ENCODE measurements around the gene SRPRA. TPM values are rescaled to one million over a fixed set of nuclear protein-coding genes. Genes with fewer than 3 reads are reported as not detected.
A peak's percentile ranks its signal among the peaks of the same experiment; 100 is the strongest.

The SRPRA gene
- total RNA-seq, 1 experiment from 2014 or later = 64.3 TPM

DNA sequence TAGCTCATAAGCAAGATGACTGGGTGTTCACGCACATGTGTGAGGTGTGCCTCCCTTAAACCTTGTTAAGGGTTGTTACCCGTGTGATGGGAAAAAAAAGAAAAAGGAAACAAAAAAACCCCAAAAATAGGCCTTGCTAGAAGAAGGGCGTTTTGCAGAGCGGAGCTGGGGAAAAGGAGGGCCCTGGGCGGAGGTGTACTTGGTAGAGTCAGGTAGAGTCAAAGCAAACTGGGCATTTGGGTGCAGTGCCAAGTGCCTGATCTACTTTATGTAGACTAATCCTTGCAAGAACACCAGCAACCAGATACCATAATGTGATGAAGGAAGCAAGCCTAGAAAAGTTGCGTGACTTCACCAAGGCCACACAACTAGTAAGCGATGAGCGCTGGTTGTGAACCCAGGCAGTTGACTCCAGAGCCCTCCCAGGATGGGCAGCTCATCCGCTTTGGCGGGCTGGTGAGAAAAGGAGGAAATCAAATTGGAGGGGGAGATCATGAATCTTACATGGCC lies 13.0 kb upstream of the SRPRA start:
- no peak for DNase-seq
- Histone ChIP-seq H3K4me1 (ENCODE audit: insufficient read depth, low read length) (peaks cover 4% of the 10 kb centered on the region; the same call in 1 of the 2 replicates), H3K56ac (ENCODE audit: insufficient read length, low read depth, low read length) (no peak overlapping the region), H2BK5ac (ENCODE audit: insufficient read length, low read length) (no peak overlapping the region), H3K23ac (ENCODE audit: insufficient read length, low read depth, low read length) (no peak overlapping the region), H3K14ac (ENCODE audit: insufficient read depth, low read length) (no peak overlapping the region), H2AK5ac (ENCODE audit: insufficient read length, low read length) (no peak overlapping the region), H3K9ac (ENCODE audit: extremely low read depth, insufficient read length, low read length) (no peak overlapping the region), H4K5ac (ENCODE audit: insufficient read length, low read depth, low read length) (no peak overlapping the region), H3K23me2 (ENCODE audit: insufficient read length, low read depth, low read length, poor library complexity, severe bottlenecking) (peaks cover 13% of the 10 kb centered on the region), H2AFZ (ENCODE audit: low read length) (no peak overlapping the region), H3K79me2 (ENCODE audit: insufficient read depth, low read length) (no peaks in the 10 kb centered on the region), H3K79me1 (ENCODE audit: insufficient read depth, low read depth, low read length, poor library complexity, severe bottlenecking) (no peaks in the 10 kb centered on the region), H2BK20ac (ENCODE audit: low read depth, low read length, poor library complexity, severe bottlenecking) (no peak overlapping the region), H4K91ac (ENCODE audit: insufficient read length, low read depth, low read length) (no peak overlapping the region), H4K8ac (replicated peaks; ENCODE audit: insufficient read length, low read depth, low read length) (no peak overlapping the region), H4K20me1 (ENCODE audit: control insufficient read depth, insufficient read depth, insufficient read length) (no peaks in the 10 kb centered on the region), H3K27ac (ENCODE audit: insufficient read length, low read depth, low read length) (no peak overlapping the region), H3K27me3 (ENCODE audit: insufficient read depth, low read length) (peaks cover 2% of the 10 kb centered on the region; the same call in 1 of the 2 replicates), H3T11ph (ENCODE audit: low read length) (no peak overlapping the region), H2BK15ac (ENCODE audit: low read depth, low read length) (no peak overlapping the region), H3K9me3 (ENCODE audit: control insufficient read depth, low read depth, low read length) (no peaks in the 10 kb centered on the region), H2BK12ac (ENCODE audit: insufficient read length, low read depth, low read length) (no peak overlapping the region), H2BK120ac (ENCODE audit: low read depth, low read length, poor library complexity, severe bottlenecking) (no peak overlapping the region), H3K4ac (ENCODE audit: low read depth, low read length) (no peak overlapping the region), H3K4me2 (ENCODE audit: insufficient read depth, insufficient read length, low read length) (peak overlapping the region; percentile 98), H3K18ac (ENCODE audit: insufficient read length, low read depth, low read length) (no peak overlapping the region)
- H3K36me3 Mint-ChIP-seq (ENCODE audit: insufficient read depth in 1 of 3, low read depth in 3 of 3) = peaks cover 3 to 21% (median 10%) of the 10 kb centered on the region in 3 experiments; a peak in 6 of 7 replicates
- H3K9me3 Mint-ChIP-seq = no peaks in the 10 kb centered on the region; a peak in 1 of 5 replicates
- H3K27ac Mint-ChIP-seq = no peak overlapping the region
- H3K4me3 Mint-ChIP-seq = peak overlapping the region; percentile 77 to 86
- WGBS (ENCODE audit: extremely low coverage, insufficient read length, low lambda C conversion rate) = no CpG with 5 or more reads among the region's 10 CpGs
- peaks cover 14 to 16% of the 10 kb centered on the region in 2 experiments for H3K4me1 Mint-ChIP-seq
- TF ChIP-seq, protein P1, sequence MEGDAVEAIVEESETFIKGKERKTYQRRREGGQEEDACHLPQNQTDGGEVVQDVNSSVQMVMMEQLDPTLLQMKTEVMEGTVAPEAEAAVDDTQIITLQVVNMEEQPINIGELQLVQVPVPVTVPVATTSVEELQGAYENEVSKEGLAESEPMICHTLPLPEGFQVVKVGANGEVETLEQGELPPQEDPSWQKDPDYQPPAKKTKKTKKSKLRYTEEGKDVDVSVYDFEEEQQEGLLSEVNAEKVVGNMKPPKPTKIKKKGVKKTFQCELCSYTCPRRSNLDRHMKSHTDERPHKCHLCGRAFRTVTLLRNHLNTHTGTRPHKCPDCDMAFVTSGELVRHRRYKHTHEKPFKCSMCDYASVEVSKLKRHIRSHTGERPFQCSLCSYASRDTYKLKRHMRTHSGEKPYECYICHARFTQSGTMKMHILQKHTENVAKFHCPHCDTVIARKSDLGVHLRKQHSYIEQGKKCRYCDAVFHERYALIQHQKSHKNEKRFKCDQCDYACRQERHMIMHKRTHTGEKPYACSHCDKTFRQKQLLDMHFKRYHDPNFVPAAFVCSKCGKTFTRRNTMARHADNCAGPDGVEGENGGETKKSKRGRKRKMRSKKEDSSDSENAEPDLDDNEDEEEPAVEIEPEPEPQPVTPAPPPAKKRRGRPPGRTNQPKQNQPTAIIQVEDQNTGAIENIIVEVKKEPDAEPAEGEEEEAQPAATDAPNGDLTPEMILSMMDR (conservative IDR thresholded peaks at IDR 0.05) = no peak
- H3K27me3 Mint-ChIP-seq (ENCODE audit: low read depth) = peaks cover 14% of the 10 kb centered on the region
